Glutamatergic neuron (in vitro differentiated cells): ENCODE results near the gene CARMIL1. TPM values are rescaled to one million over a fixed set of nuclear protein-coding genes. Genes with fewer than 3 reads are reported as not detected.

Source experiments
- DNase-seq: peaks from one replicate; pipeline ENCODE4 v3.0.0; 2022
- H3K27ac Mint-ChIP-seq: one replicate; pipeline ENCODE4 v1.8.0; 2020; ENCODE audit warnings: mild to moderate bottlenecking, mixed read lengths, inconsistent platforms; ENCODE audit not compliant: unreplicated experiment
- H3K27me3 Mint-ChIP-seq: one replicate; pipeline ENCODE4 v1.8.0; 2020; ENCODE audit warnings: mild to moderate bottlenecking, moderate library complexity, mixed read lengths, inconsistent platforms; ENCODE audit not compliant: unreplicated experiment
- H3K36me3 Mint-ChIP-seq: one replicate; pipeline ENCODE4 v1.8.0; 2020; ENCODE audit warnings: mild to moderate bottlenecking, mixed read lengths, inconsistent platforms; ENCODE audit not compliant: unreplicated experiment
- H3K4me1 Mint-ChIP-seq: one replicate; pipeline ENCODE4 v1.8.0; 2020; ENCODE audit warnings: mild to moderate bottlenecking, low read depth, mixed read lengths, inconsistent platforms; ENCODE audit not compliant: unreplicated experiment
- H3K4me3 Mint-ChIP-seq: one replicate; pipeline ENCODE4 v1.8.0; 2020; ENCODE audit warnings: mild to moderate bottlenecking, mixed read lengths, inconsistent platforms; ENCODE audit not compliant: unreplicated experiment
- H3K9me3 Mint-ChIP-seq: one replicate; pipeline ENCODE4 v1.8.0; 2020; ENCODE audit warnings: mild to moderate bottlenecking, moderate library complexity, mixed read lengths, inconsistent platforms; ENCODE audit not compliant: unreplicated experiment
- CTCF ChIP-seq: fragments of 200-600 bp; sonication (generic); IDR thresholded peaks from one replicate; pipeline ENCODE4 v1.5.0; 2021; ENCODE audit not compliant: partially characterized antibody, unreplicated experiment
- total RNA-seq: library from RNA; stranded (reverse); fragmentation: NEBNext Ultra II Directional; extraction: Animal tissue kit (Norgen Biotek cat#: 25700); gene quantifications from one replicate; pipeline ENCODE4 v1.2.1, GENCODE V29; 2021; ENCODE audit not compliant: unreplicated experiment

Gene CARMIL1
- total RNA-seq, 1 donor from 2014 or later, result 4.8 TPM

DNA sequence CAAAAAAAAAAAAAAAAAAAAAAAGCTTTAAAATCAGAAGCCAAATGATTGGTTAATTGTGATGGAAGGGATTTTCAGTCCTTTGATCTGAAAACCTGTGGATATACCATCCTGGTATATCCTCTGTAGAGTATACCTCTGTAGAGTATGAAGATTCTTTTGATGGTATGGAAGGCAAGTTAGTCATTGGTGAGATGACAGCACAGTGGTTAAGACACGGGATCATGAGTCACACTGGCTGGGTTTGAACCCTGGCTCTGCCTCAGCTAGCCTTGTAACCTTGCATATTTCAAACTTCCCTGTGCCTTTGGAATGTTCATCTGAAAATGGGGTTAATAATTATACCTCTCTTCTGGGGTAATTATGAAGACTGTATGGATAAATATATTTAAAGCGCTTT is 179.3 kb downstream of the CARMIL1 start:
- Mint-ChIP-seq H3K36me3 (no peaks in the 10 kb centered on the region), H3K4me1 (peaks cover 10% of the 10 kb centered on the region), H3K9me3 (peaks cover 2% of the 10 kb centered on the region), H3K4me3 (no peak overlapping the region), H3K27ac (no peak overlapping the region), H3K27me3 (peaks cover 2% of the 10 kb centered on the region)
- TF ChIP-seq CTCF, result no peak
- DNase-seq, result no peak

GRCh38 chr6:25462235-25462897 is 183.2 kb downstream of the CARMIL1 start:
- Mint-ChIP-seq H3K4me3 (no peak overlapping the region), H3K4me1 (no peaks in the 10 kb centered on the region), H3K9me3 (no peaks in the 10 kb centered on the region), H3K27me3 (peaks cover 4% of the 10 kb centered on the region), H3K27ac (no peak overlapping the region), H3K36me3 (no peaks in the 10 kb centered on the region)
- DNase-seq, result no peak
- no peak for TF ChIP-seq CTCF

- no peak for TF ChIP-seq CTCF
- Mint-ChIP-seq H3K36me3 (no peaks in the 10 kb centered on the region), H3K27ac (no peak overlapping the region), H3K4me3 (no peak overlapping the region), H3K4me1 (no peaks in the 10 kb centered on the region), H3K27me3 (peaks cover 4% of the 10 kb centered on the region), H3K9me3 (no peaks in the 10 kb centered on the region)
- DNase-seq, result no peak
These were observed 184.3 kb downstream of the CARMIL1 start for GRCh38 chr6:25463441-25463840.

DNA sequence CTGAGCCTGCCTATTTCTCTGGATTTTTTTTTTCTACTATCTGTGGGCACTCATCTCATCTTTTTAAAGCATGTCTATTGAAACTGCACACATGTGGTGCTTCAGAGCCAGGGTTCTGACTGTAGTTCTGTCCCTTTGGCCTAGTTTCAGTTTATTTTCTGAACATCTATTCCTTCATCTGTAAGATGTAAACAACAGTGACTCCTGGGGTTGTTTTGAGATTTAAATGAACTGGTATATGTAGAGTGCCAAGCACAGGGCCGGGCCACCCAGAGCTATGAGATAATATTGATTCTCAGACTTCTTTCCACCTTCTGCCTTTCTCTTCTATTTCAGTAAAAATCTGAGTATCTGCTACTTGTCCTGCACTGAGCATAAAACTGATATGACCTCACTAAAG is 185.1 kb downstream of the CARMIL1 start:
- Mint-ChIP-seq H3K27ac (no peak overlapping the region), H3K27me3 (peaks cover 4% of the 10 kb centered on the region)
- DNase-seq, result no peak

More for the DNA sequence above, 185.1 kb downstream of the CARMIL1 start:
- Mint-ChIP-seq H3K9me3 (no peaks in the 10 kb centered on the region), H3K4me3 (no peak overlapping the region), H3K36me3 (no peaks in the 10 kb centered on the region), H3K4me1 (no peaks in the 10 kb centered on the region)
- no peak for TF ChIP-seq CTCF
